ENCODE results near the gene AEBP1. TPM values are rescaled to one million over a fixed set of nuclear protein-coding genes. Genes with fewer than 3 reads are reported as not detected.
A peak's percentile ranks its signal among the peaks of the same experiment; 100 is the strongest.

The AEBP1 gene
- total and polyA plus RNA-seq, 2 experiments from 2014 or later: 15.1 to 42.0 TPM

DNA sequence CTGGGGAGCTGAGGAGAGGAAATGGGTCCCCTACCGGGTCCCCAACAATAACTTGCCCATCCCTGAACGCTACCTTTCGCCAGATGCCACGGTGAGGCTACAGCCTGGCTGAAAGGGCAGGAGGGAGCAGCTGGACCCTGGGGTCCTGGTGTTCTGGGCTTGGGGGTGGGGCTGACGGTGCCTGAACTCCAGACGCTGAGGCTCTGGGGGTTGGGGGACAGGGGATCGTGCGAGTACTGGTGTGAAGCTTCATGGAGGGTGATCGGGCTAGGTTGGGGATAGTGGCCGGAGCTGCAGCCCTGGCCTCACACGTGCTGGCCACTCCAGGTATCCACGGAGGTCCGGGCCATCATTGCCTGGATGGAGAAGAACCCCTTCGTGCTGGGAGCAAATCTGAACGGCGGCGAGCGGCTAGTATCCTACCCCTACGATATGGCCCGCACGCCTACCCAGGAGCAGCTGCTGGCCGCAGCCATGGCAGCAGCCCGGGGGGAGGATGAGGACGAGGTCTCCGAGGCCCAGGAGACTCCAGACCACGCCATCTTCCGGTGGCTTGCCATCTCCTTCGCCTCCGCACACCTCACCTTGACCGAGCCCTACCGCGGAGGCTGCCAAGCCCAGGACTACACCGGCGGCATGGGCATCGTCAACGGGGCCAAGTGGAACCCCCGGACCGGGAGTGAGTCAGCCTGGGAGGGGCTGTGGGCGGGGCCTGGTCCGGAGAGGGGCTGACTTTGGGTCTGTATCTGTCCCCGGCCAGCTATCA is 8.3 kb downstream of the AEBP1 start (continued):
- TF ChIP-seq, protein P1, sequence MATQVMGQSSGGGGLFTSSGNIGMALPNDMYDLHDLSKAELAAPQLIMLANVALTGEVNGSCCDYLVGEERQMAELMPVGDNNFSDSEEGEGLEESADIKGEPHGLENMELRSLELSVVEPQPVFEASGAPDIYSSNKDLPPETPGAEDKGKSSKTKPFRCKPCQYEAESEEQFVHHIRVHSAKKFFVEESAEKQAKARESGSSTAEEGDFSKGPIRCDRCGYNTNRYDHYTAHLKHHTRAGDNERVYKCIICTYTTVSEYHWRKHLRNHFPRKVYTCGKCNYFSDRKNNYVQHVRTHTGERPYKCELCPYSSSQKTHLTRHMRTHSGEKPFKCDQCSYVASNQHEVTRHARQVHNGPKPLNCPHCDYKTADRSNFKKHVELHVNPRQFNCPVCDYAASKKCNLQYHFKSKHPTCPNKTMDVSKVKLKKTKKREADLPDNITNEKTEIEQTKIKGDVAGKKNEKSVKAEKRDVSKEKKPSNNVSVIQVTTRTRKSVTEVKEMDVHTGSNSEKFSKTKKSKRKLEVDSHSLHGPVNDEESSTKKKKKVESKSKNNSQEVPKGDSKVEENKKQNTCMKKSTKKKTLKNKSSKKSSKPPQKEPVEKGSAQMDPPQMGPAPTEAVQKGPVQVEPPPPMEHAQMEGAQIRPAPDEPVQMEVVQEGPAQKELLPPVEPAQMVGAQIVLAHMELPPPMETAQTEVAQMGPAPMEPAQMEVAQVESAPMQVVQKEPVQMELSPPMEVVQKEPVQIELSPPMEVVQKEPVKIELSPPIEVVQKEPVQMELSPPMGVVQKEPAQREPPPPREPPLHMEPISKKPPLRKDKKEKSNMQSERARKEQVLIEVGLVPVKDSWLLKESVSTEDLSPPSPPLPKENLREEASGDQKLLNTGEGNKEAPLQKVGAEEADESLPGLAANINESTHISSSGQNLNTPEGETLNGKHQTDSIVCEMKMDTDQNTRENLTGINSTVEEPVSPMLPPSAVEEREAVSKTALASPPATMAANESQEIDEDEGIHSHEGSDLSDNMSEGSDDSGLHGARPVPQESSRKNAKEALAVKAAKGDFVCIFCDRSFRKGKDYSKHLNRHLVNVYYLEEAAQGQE (IDR thresholded peaks at IDR 0.05; ENCODE audit: unreplicated experiment): no peak
- TF ChIP-seq, protein P2, sequence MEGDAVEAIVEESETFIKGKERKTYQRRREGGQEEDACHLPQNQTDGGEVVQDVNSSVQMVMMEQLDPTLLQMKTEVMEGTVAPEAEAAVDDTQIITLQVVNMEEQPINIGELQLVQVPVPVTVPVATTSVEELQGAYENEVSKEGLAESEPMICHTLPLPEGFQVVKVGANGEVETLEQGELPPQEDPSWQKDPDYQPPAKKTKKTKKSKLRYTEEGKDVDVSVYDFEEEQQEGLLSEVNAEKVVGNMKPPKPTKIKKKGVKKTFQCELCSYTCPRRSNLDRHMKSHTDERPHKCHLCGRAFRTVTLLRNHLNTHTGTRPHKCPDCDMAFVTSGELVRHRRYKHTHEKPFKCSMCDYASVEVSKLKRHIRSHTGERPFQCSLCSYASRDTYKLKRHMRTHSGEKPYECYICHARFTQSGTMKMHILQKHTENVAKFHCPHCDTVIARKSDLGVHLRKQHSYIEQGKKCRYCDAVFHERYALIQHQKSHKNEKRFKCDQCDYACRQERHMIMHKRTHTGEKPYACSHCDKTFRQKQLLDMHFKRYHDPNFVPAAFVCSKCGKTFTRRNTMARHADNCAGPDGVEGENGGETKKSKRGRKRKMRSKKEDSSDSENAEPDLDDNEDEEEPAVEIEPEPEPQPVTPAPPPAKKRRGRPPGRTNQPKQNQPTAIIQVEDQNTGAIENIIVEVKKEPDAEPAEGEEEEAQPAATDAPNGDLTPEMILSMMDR (conservative IDR thresholded peaks at IDR 0.05; ENCODE audit: low read depth in 2 of 2): no peak; a peak in 1 of 4 replicates
- TF ChIP-seq POLR2AphosphoS5 (IDR thresholded peaks at IDR 0.05; ENCODE audit: low read depth) (no peak), JUNB (IDR thresholded peaks at IDR 0.05; ENCODE audit: unreplicated experiment) (no peak)

DNA sequence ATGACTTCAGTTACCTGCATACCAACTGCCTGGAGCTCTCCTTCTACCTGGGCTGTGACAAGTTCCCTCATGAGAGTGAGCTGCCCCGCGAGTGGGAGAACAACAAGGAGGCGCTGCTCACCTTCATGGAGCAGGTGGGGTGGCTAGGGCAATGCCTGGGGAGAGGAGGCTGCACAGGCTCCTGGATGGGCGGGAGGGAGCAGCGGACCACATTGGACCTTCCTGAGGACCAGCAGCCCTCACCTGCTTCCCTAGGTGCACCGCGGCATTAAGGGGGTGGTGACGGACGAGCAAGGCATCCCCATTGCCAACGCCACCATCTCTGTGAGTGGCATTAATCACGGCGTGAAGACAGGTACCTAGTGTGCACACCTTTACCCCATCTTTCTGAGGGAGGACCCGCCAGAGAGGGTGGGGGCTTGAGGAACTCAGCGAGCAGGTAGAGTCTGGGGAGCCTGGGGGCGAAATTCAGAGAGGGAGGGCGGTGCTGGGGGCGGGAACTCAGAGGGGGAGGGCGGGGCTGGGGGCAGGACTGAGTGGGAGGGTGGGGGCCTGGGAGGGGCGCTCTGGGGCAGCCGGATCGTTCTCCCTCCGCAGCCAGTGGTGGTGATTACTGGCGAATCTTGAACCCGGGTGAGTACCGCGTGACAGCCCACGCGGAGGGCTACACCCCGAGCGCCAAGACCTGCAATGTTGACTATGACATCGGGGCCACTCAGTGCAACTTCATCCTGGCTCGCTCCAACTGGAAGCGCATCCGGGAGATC is 9.0 kb downstream of the AEBP1 start:
- Histone ChIP-seq H3K27ac (ENCODE audit: low read depth) (no peak overlapping the region), H4K20me1 (replicated peaks; ENCODE audit: insufficient read depth) (no peaks in the 10 kb centered on the region; the same call in 1 of the 2 replicates), H3K27me3 (ENCODE audit: insufficient read depth) (no peaks in the 10 kb centered on the region), H3K4me2 (peak overlapping the region; percentile 48; the same call in 1 of the 2 replicates), H3K4me3 (no peak overlapping the region; the same call in 1 of the 2 replicates), H3F3A (replicated peaks; ENCODE audit: low read depth) (0 out of 2 replicates have a peak, but pooled peaks cover 2% of the 10 kb centered on the region), H3K9me2 (ENCODE audit: insufficient read depth) (no peaks in the 10 kb centered on the region), H3K36me3 (ENCODE audit: insufficient read depth) (no peaks in the 10 kb centered on the region), H2AFZ (no peak overlapping the region), H3K4me1 (ENCODE audit: insufficient read depth) (no peaks in the 10 kb centered on the region), H3K79me2 (replicated peaks; ENCODE audit: insufficient read depth) (no peaks in the 10 kb centered on the region)
- Mint-ChIP-seq H3K36me3 (ENCODE audit: low read depth) (peaks cover 43% of the 10 kb centered on the region), H3K4me1 (peaks cover 6% of the 10 kb centered on the region; the same call in 2 of the 3 replicates), H3K9me3 (no peaks in the 10 kb centered on the region; the same call in 2 of the 3 replicates), H3K27me3 (ENCODE audit: insufficient read depth, low read depth, poor library complexity) (peaks cover 15% of the 10 kb centered on the region), H3K4me3 (peak overlapping the region; percentile 75; the same call in 2 of the 3 replicates), H3K27ac (no peak overlapping the region)
- DNase-seq (ENCODE audit: low spot score) (peak; percentile 18), ATAC-seq (peak; percentile 62)
- TF ChIP-seq, protein P1 (IDR thresholded peaks at IDR 0.05; ENCODE audit: unreplicated experiment): no peak
- TF ChIP-seq ZNF331 (CRISPR knock-in tag; IDR thresholded peaks at IDR 0.05; ENCODE audit: low read depth) (no peak), CREB1 (CRISPR knock-in tag; IDR thresholded peaks at IDR 0.05; ENCODE audit: low read depth) (no peak)
- TF ChIP-seq, protein P2 (conservative IDR thresholded peaks at IDR 0.05; ENCODE audit: low read depth in 2 of 2): no peak
- TF ChIP-seq, protein P3, sequence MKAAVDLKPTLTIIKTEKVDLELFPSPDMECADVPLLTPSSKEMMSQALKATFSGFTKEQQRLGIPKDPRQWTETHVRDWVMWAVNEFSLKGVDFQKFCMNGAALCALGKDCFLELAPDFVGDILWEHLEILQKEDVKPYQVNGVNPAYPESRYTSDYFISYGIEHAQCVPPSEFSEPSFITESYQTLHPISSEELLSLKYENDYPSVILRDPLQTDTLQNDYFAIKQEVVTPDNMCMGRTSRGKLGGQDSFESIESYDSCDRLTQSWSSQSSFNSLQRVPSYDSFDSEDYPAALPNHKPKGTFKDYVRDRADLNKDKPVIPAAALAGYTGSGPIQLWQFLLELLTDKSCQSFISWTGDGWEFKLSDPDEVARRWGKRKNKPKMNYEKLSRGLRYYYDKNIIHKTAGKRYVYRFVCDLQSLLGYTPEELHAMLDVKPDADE (IDR thresholded peaks at IDR 0.05): no peak
